Osteocyte (in vitro differentiated cells): ENCODE data around the gene PRKCE. TPM values are rescaled to one million over a fixed set of nuclear protein-coding genes. Genes with fewer than 3 reads are reported as not detected.
"Not testable (repeated sequence)": the region's sequence is repeated elsewhere in the genome, so short reads cannot be mapped to it uniquely, and the experiment has no call there.

Experiments
- DNase-seq: peaks from one replicate; pipeline ENCODE4 v3.0.0; 2021; ENCODE audit warnings: mixed read lengths; ENCODE audit not compliant: unreplicated experiment; ENCODE audit errors: extremely low spot score
- H3K27ac Mint-ChIP-seq: one replicate; pipeline ENCODE4 v1.8.0; 2021; ENCODE audit warnings: mild to moderate bottlenecking, mixed read lengths; ENCODE audit not compliant: unreplicated experiment
- H3K27me3 Mint-ChIP-seq: one replicate; pipeline ENCODE4 v1.8.0; 2021; ENCODE audit warnings: mixed read lengths; ENCODE audit not compliant: unreplicated experiment
- H3K36me3 Mint-ChIP-seq: one replicate; pipeline ENCODE4 v1.8.0; 2021; ENCODE audit warnings: mixed read lengths; ENCODE audit not compliant: unreplicated experiment
- H3K4me1 Mint-ChIP-seq: one replicate; pipeline ENCODE4 v1.8.0; 2021; ENCODE audit warnings: mixed read lengths; ENCODE audit not compliant: unreplicated experiment
- H3K4me3 Mint-ChIP-seq: one replicate; pipeline ENCODE4 v1.8.0; 2021; ENCODE audit warnings: mild to moderate bottlenecking, moderate library complexity, mixed read lengths; ENCODE audit not compliant: unreplicated experiment
- H3K9me3 Mint-ChIP-seq: one replicate; pipeline ENCODE4 v1.8.0; 2021; ENCODE audit warnings: mixed read lengths; ENCODE audit not compliant: unreplicated experiment
- CTCF ChIP-seq: fragments of 200-600 bp; sonication (generic); IDR thresholded peaks from 2 replicates; pipeline ENCODE4 v1.5.0; 2021; ENCODE audit warnings: antibody characterized with exemption, mild to moderate bottlenecking, moderate library complexity
- total RNA-seq: library from RNA; stranded (reverse); gene quantifications from 2 replicates; pipeline ENCODE4 v1.2.1, GENCODE V29; 2021

Gene PRKCE
- total RNA-seq, 1 donor from 2014 or later, result 13.8 TPM

- H3K27me3 Mint-ChIP-seq, result peaks cover 67% of the 10 kb centered on the region
- H3K9me3 Mint-ChIP-seq, result peaks cover 46% of the 10 kb centered on the region
- TF ChIP-seq CTCF, result no peak
- H3K4me3 Mint-ChIP-seq, result no peak overlapping the region
- H3K4me1 Mint-ChIP-seq, result no peaks in the 10 kb centered on the region
- H3K27ac Mint-ChIP-seq, result no peak overlapping the region
- DNase-seq, result no peak
- H3K36me3 Mint-ChIP-seq, result peaks cover 14% of the 10 kb centered on the region
Measured at GRCh38 chr2:46216213-46216612, 564.7 kb downstream of the PRKCE start.

GRCh38 chr2:46223514-46223913, 572.0 kb downstream of the PRKCE start:
- H3K4me1 Mint-ChIP-seq, result peaks cover 13% of the 10 kb centered on the region
- DNase-seq, H3K4me3 Mint-ChIP-seq, H3K27ac Mint-ChIP-seq, H3K36me3 Mint-ChIP-seq: not testable (repeated sequence)
- H3K9me3 Mint-ChIP-seq, result peaks cover 14% of the 10 kb centered on the region
- peaks cover 38% of the 10 kb centered on the region for H3K27me3 Mint-ChIP-seq

- no peak for TF ChIP-seq CTCF
- Mint-ChIP-seq H3K4me1 (peaks cover 18% of the 10 kb centered on the region), H3K4me3 (no peak overlapping the region), H3K27ac (peak overlapping the region; percentile 74), H3K9me3 (peaks cover 13% of the 10 kb centered on the region), H3K36me3 (no peaks in the 10 kb centered on the region), H3K27me3 (peaks cover 29% of the 10 kb centered on the region)
- DNase-seq, result no peak
Measured at GRCh38 chr2:46225150-46225625, 573.7 kb downstream of the PRKCE start.

- no peak for DNase-seq
- Mint-ChIP-seq H3K4me3 (no peak overlapping the region), H3K36me3 (no peaks in the 10 kb centered on the region), H3K4me1 (peaks cover 18% of the 10 kb centered on the region), H3K9me3 (peaks cover 13% of the 10 kb centered on the region), H3K27me3 (peaks cover 23% of the 10 kb centered on the region), H3K27ac (no peak overlapping the region)
- TF ChIP-seq CTCF, result no peak
Measured at GRCh38 chr2:46225730-46226129, 574.3 kb downstream of the PRKCE start.

GRCh38 chr2:46226620-46227019, 575.1 kb downstream of the PRKCE start:
- Mint-ChIP-seq H3K4me1 (peaks cover 18% of the 10 kb centered on the region), H3K27me3 (peaks cover 14% of the 10 kb centered on the region), H3K9me3 (peaks cover 13% of the 10 kb centered on the region), H3K27ac (no peak overlapping the region), H3K36me3 (no peaks in the 10 kb centered on the region), H3K4me3 (no peak overlapping the region)
- DNase-seq, result no peak
- TF ChIP-seq CTCF, result no peak

- TF ChIP-seq CTCF, result no peak
- Mint-ChIP-seq H3K9me3 (peaks cover 13% of the 10 kb centered on the region), H3K4me1 (peaks cover 18% of the 10 kb centered on the region), H3K36me3 (no peaks in the 10 kb centered on the region), H3K27me3 (peaks cover 13% of the 10 kb centered on the region), H3K4me3 (no peak overlapping the region), H3K27ac (no peak overlapping the region)
- no peak for DNase-seq
Measured at GRCh38 chr2:46227022-46227421, 575.5 kb downstream of the PRKCE start.
